ENCODE data around the gene HPSE2.
"Not testable (repeated sequence)": the region's sequence is repeated elsewhere in the genome, so short reads cannot be mapped to it uniquely, and the experiment has no call there.

The HPSE2 gene

GRCh38 chr10:98536551-98536950, 699.1 kb downstream of the HPSE2 start:
- DNase-seq, result peak; percentile 33

- DNase-seq, result no peak
These were observed 701.8 kb downstream of the HPSE2 start for GRCh38 chr10:98533746-98534445.

- no peak for DNase-seq
These were observed 702.4 kb downstream of the HPSE2 start for GRCh38 chr10:98533241-98533640.

GRCh38 chr10:98528805-98529183, 706.9 kb downstream of the HPSE2 start:
- no peak for DNase-seq

GRCh38 chr10:98528166-98528804, 707.4 kb downstream of the HPSE2 start:
- peak; percentile 28 for DNase-seq

- no peak for DNase-seq
These were observed 709.7 kb downstream of the HPSE2 start for GRCh38 chr10:98525969-98526368.

GRCh38 chr10:98524124-98524523, 711.5 kb downstream of the HPSE2 start:
- DNase-seq, result no peak

- DNase-seq, result no peak
These were observed 715.8 kb downstream of the HPSE2 start for GRCh38 chr10:98519841-98520240.

- DNase-seq, result no peak
These were observed 718.0 kb downstream of the HPSE2 start for GRCh38 chr10:98517672-98518071.

GRCh38 chr10:98516352-98516751, 719.3 kb downstream of the HPSE2 start:
- DNase-seq, result no peak

GRCh38 chr10:98513704-98514103, 721.9 kb downstream of the HPSE2 start:
- no peak for DNase-seq

GRCh38 chr10:98511876-98512275, 723.8 kb downstream of the HPSE2 start:
- DNase-seq, result no peak

- DNase-seq, result no peak
These were observed 725.1 kb downstream of the HPSE2 start for GRCh38 chr10:98510412-98510995.

- no peak for DNase-seq
These were observed 725.9 kb downstream of the HPSE2 start for GRCh38 chr10:98509745-98510144.

GRCh38 chr10:98502535-98502934, 733.1 kb downstream of the HPSE2 start:
- not testable (repeated sequence) for DNase-seq

- DNase-seq, result no peak
These were observed 742.9 kb downstream of the HPSE2 start for GRCh38 chr10:98492763-98493162.

GRCh38 chr10:98489561-98490481, 745.8 kb downstream of the HPSE2 start:
- DNase-seq, result no peak

- no peak for DNase-seq
These were observed 746.8 kb downstream of the HPSE2 start for GRCh38 chr10:98488669-98489430.

GRCh38 chr10:98487649-98488048, 748.0 kb downstream of the HPSE2 start:
- DNase-seq, result no peak

GRCh38 chr10:98486421-98486820, 749.2 kb downstream of the HPSE2 start:
- no peak for DNase-seq

- DNase-seq, result no peak
These were observed 749.7 kb downstream of the HPSE2 start for GRCh38 chr10:98485959-98486358.

- no peak for DNase-seq
These were observed 752.0 kb downstream of the HPSE2 start for GRCh38 chr10:98483658-98484057.

- no peak for DNase-seq
These were observed 753.6 kb downstream of the HPSE2 start for GRCh38 chr10:98482096-98482495.

Measured in NCI-H2029 treated with DMSO at 0.1 percent for 48 hours (cell line).